Pancreas (tissue), 10 donors: Measurements from ENCODE around the gene ITGB7. TPM values are rescaled to one million over a fixed set of nuclear protein-coding genes. Genes with fewer than 3 reads are reported as not detected.
A peak's percentile ranks its signal among the peaks of the same experiment; 100 is the strongest.

Source experiments
- ATAC-seq, 4 donors: fragments of 200-7000 bp; cut with Tn5 transposase; one replicate each; pipeline versions ENCODE4 v1.8.0 to v1.9.1; 2020; ENCODE audit warnings: mild to moderate bottlenecking in 4 of 4, moderate library complexity in 4 of 4
- DNase-seq, 6 donors: peaks; one replicate each; pipeline ENCODE4 v3.0.0-alpha.2; 2020
- FAIRE-seq: peaks from 2 replicates; lab custom pipeline; 2012; peaks lifted over from hg19 to GRCh38; lab: Jason Lieb, UNC
- H3K27ac ChIP-seq, 4 donors: fragments of 200-600 bp; sonication (generic); 1 replicate in 3 of 4; 2 replicates in 1 of 4; pipeline versions ENCODE4 v1.5.0 to v1.8.0; 2020
- H3K27me3 ChIP-seq, 4 donors: fragments of 200-600 bp; one replicate each; pipeline ENCODE4 v1.8.0; 2021
- H3K36me3 ChIP-seq, 3 donors: fragments of 200-600 bp; sonication (generic) in 1 of 3; one replicate each; pipeline versions ENCODE4 v1.5.0 to v1.8.0; 2020 to 2021
- H3K4me1 ChIP-seq, 3 donors: fragments of 200-600 bp; one replicate each; pipeline ENCODE4 v1.8.0; 2021
- H3K4me3 ChIP-seq, 4 donors: fragments of 200-600 bp; sonication (generic) in 2 of 4; one replicate each; pipeline versions ENCODE4 v1.5.0 to v1.8.0; 2020 to 2021
- H3K9me3 ChIP-seq, 4 donors: fragments of 200-600 bp; one replicate each; pipeline ENCODE4 v1.8.0; 2021
- CTCF ChIP-seq, 4 donors: fragments of 200-600 bp; sonication (generic) in 3 of 4; IDR thresholded peaks; one replicate each; pipeline versions ENCODE4 v1.5.0 to v1.8.0; 2021; ENCODE audit warnings: antibody characterized with exemption in 4 of 4
- WGBS, 2 donors: extraction: QIAGEN DNeasy Blood & Tissue Kit; methylation state at CpG; one replicate each; pipeline ENCODE4 v1.1.7; 2013; 5-methylcytosine and 5-hydroxymethylcytosine counted together
- intact Hi-C, 3 donors: fragments of 100-400 bp; cut with DNase I; formaldehyde crosslinking; loops; one replicate each; pipeline versions ENCODE4 v1.11.1 to v1.14.2; 2022
- polyA plus RNA-seq, 2 donors: library from polyadenylated mRNA; stranded (reverse); fragments of 200-250 nt; gene quantifications; one replicate each; pipeline ENCODE4 v1.2.3, GENCODE V29; 2013
- total RNA-seq, 6 donors: library from RNA; stranded (reverse); fragmentation: NEBNext Ultra II Directional in 4 of 6; extraction: Animal tissue kit (Norgen Biotek cat#: 25700) in 4 of 6; gene quantifications; one replicate each; pipeline versions ENCODE4 v1.2.1 to v1.2.4, GENCODE V29; 2021 to 2023
- donor health status: healthy with polysubstance abuse.
- donor health status: DM: no; HTN: no; CAD: no; lungs with moderate emphysema.
- donor health status: DM: no; HTN: no; CAD: no.
- donor health status: control.
- donor health status: control.
- donor health status: Bipolar disorder and iron deficiency.
- donor health status: DM: yes; HTN: yes; CAD: no.
- donor health status: DM: no; HTN: no; CAD: no.
- donor health status: DM: no; HTN: no; CAD: no.
- donor health status: DM: yes; HTN: yes; CAD: no.

The ITGB7 gene
- total and polyA plus RNA-seq, 8 donors, result 1.1 to 1.8 (median 1.6) TPM

GRCh38 chr12:53224897-53225634 is 18.0 kb upstream of the ITGB7 start:
- Histone ChIP-seq H3K4me3 (no peak overlapping the region), H3K27ac (no peak overlapping the region), H3K27me3 (no peaks in the 10 kb centered on the region), H3K36me3 (no peaks in the 10 kb centered on the region), H3K9me3 (no peaks in the 10 kb centered on the region), H3K4me1 (peaks cover 0 to 8% (median 0%) of the 10 kb centered on the region in 3 donors)
- DNase-seq (no peak), FAIRE-seq (no peak), ATAC-seq (no peak)
- intact Hi-C loops, result no loop called here
- 81 to 84% methylated on average over 10 of the region's 10 CpGs for WGBS, 2 donors
- TF ChIP-seq CTCF (IDR thresholded peaks at IDR 0.05), result no peak

GRCh38 chr12:53224061-53224896 is 17.2 kb upstream of the ITGB7 start:
- intact Hi-C loops, result no loop called here
- Histone ChIP-seq H3K27ac (peak overlapping the region in 2 of 4 donors; percentile 16 to 41), H3K36me3 (no peaks in the 10 kb centered on the region), H3K4me1 (peaks cover 0 to 8% (median 5%) of the 10 kb centered on the region in 3 donors), H3K4me3 (no peak overlapping the region), H3K27me3 (no peaks in the 10 kb centered on the region), H3K9me3 (no peaks in the 10 kb centered on the region)
- no peak for ATAC-seq
- WGBS, 2 donors, result 68 to 71% methylated on average over 11 of the region's 11 CpGs
- FAIRE-seq, result no peak
- DNase-seq, result peak in 1 of 6 donors; percentile 28
- TF ChIP-seq CTCF (IDR thresholded peaks at IDR 0.05), result no peak

GRCh38 chr12:53223389-53224060 is 16.5 kb upstream of the ITGB7 start:
- intact Hi-C loops, result no loop called here
- no peak for TF ChIP-seq CTCF (IDR thresholded peaks at IDR 0.05)
- Histone ChIP-seq H3K36me3 (no peaks in the 10 kb centered on the region), H3K9me3 (no peaks in the 10 kb centered on the region), H3K27me3 (no peaks in the 10 kb centered on the region), H3K4me3 (no peak overlapping the region), H3K27ac (peak overlapping the region in 3 of 4 donors; percentile 16 to 51 (median 41)), H3K4me1 (peaks cover 0 to 8% (median 5%) of the 10 kb centered on the region in 3 donors)
- FAIRE-seq (no peak), ATAC-seq (no peak), DNase-seq (no peak)
- WGBS, 2 donors, result 38 to 40% methylated on average over 15 to 16 of the region's 16 CpGs

GRCh38 chr12:53222806-53223261 is 15.8 kb upstream of the ITGB7 start:
- Histone ChIP-seq H3K27ac (peak overlapping the region in 2 of 4 donors; percentile 41 to 51), H3K27me3 (no peaks in the 10 kb centered on the region), H3K36me3 (no peaks in the 10 kb centered on the region), H3K4me1 (peaks cover 0 to 8% (median 5%) of the 10 kb centered on the region in 3 donors), H3K4me3 (no peak overlapping the region), H3K9me3 (no peaks in the 10 kb centered on the region)
- DNase-seq (no peak), ATAC-seq (no peak), FAIRE-seq (no peak)
- no peak for TF ChIP-seq CTCF (IDR thresholded peaks at IDR 0.05)
- intact Hi-C loops, result no loop called here
- WGBS, 2 donors, result 63 to 64% methylated on average over 4 of the region's 4 CpGs
